Pericardium fibroblast (primary cell): ENCODE data around the gene PTPRF. TPM values are rescaled to one million over a fixed set of nuclear protein-coding genes. Genes with fewer than 3 reads are reported as not detected.

Experiments
- total RNA-seq: library from RNA; depleted of rRNA; stranded (reverse); fragments of >200 nt; gene quantifications from 2 replicates; pipeline ENCODE4 v1.2.3, GENCODE V29; 2015

The PTPRF gene
- total RNA-seq = 31.7 and 46.4 TPM in 2 replicates

GRCh38 chr1:43530483-43531106, at the start of gene PTPRF:
TSS of gene PTPRF (plus strand) at chr1:43530883. CDS start at chr1:43545076, 14,193 bp downstream.

Other genes with a start within 250 kb of the PTPRF start
- gene C1orf210, start 245.3 kb upstream of the PTPRF start, total RNA-seq = not detected in 2 replicates
- 1.5 and 8.1 TPM in 2 replicates for gene TIE1, start 229.9 kb upstream of the PTPRF start, total RNA-seq
- gene MPL, start 193.1 kb upstream of the PTPRF start, total RNA-seq = not detected in 2 replicates
- 2.6 and 4.7 TPM in 2 replicates for gene CDC20, start 171.9 kb upstream of the PTPRF start, total RNA-seq
- 61.0 and 74.6 TPM in 2 replicates for gene ELOVL1, start 162.9 kb upstream of the PTPRF start, total RNA-seq
- 46.7 and 49.9 TPM in 2 replicates for gene MED8, start 141.1 kb upstream of the PTPRF start, total RNA-seq
- gene SZT2, start 141.0 kb upstream of the PTPRF start, total RNA-seq = 11.1 and 13.6 TPM in 2 replicates
- gene HYI, start 77.0 kb upstream of the PTPRF start, total RNA-seq = 28.3 and 55.9 TPM in 2 replicates
- gene KDM4A, start 119.3 kb downstream of the PTPRF start, total RNA-seq = 24.0 and 24.9 TPM in 2 replicates
- 9.8 and 17.8 TPM in 2 replicates for gene ST3GAL3, start 176.7 kb downstream of the PTPRF start, total RNA-seq